Ramos (cell line): ENCODE results near the gene SRRD.

Experiments used
- in situ Hi-C: fragments of 300-500 bp; cut with MboI; formaldehyde crosslinking; loops from one replicate; pipeline ENCODE4 v1.14.3; 2022; ENCODE audit warnings: low sequenced_read_pairs; ENCODE audit not compliant: unreplicated experiment

Gene SRRD

GRCh38 chr22:26453216-26453615 is 30.5 kb upstream of the SRRD start:
- in situ Hi-C loops: no loop called here

- in situ Hi-C loops: no loop called here
Observed at GRCh38 chr22:26453812-26454500, 29.7 kb upstream of the SRRD start.

GRCh38 chr22:26457661-26458272 is 25.9 kb upstream of the SRRD start:
- in situ Hi-C loops: no loop called here

- in situ Hi-C loops: loop anchor here (10.0 kb wide), 1 partner anchor 65 kb away; no protein-coding TSS in a partner anchor
Observed at GRCh38 chr22:26460202-26460601, 23.5 kb upstream of the SRRD start.

- in situ Hi-C loops: loop anchor here (10.0 kb wide), 1 partner anchor 66 kb away; no protein-coding TSS in a partner anchor
Observed at GRCh38 chr22:26461188-26461810, 22.4 kb upstream of the SRRD start.

- in situ Hi-C loops: loop anchor here (10.0 kb wide), 1 partner anchor 67 kb away; no protein-coding TSS in a partner anchor
Observed at GRCh38 chr22:26462051-26462450, 21.6 kb upstream of the SRRD start.

GRCh38 chr22:26462641-26463040 is 21.0 kb upstream of the SRRD start:
- in situ Hi-C loops: loop anchor here (10.0 kb wide), 1 partner anchor 68 kb away; no protein-coding TSS in a partner anchor

- in situ Hi-C loops: loop anchor here (10.0 kb wide), 1 partner anchor 68 kb away; no protein-coding TSS in a partner anchor
Observed at GRCh38 chr22:26463101-26463661, 20.5 kb upstream of the SRRD start.

- in situ Hi-C loops: loop anchor here (10.0 kb wide), 1 partner anchor 69 kb away; no protein-coding TSS in a partner anchor
Observed at GRCh38 chr22:26463688-26464087, 20.0 kb upstream of the SRRD start.

GRCh38 chr22:26464312-26464711 is 19.4 kb upstream of the SRRD start:
- in situ Hi-C loops: loop anchor here (10.0 kb wide), 1 partner anchor 70 kb away; no protein-coding TSS in a partner anchor

- in situ Hi-C loops: loop anchor here (10.0 kb wide), 1 partner anchor 71 kb away; no protein-coding TSS in a partner anchor
Observed at GRCh38 chr22:26466196-26466595, 17.5 kb upstream of the SRRD start.

- in situ Hi-C loops: no loop called here
Observed at GRCh38 chr22:26470807-26471206, 12.9 kb upstream of the SRRD start.

- in situ Hi-C loops: no loop called here
Observed at GRCh38 chr22:26471522-26471921, 12.2 kb upstream of the SRRD start.

- in situ Hi-C loops: no loop called here
Observed at GRCh38 chr22:26474682-26475081, 9.0 kb upstream of the SRRD start.

- in situ Hi-C loops: no loop called here
Observed at GRCh38 chr22:26476705-26477340, 6.9 kb upstream of the SRRD start.

GRCh38 chr22:26477341-26477731 is 6.3 kb upstream of the SRRD start:
- in situ Hi-C loops: no loop called here

GRCh38 chr22:26479043-26479791 is 4.5 kb upstream of the SRRD start:
- in situ Hi-C loops: no loop called here

- in situ Hi-C loops: no loop called here
Observed at GRCh38 chr22:26479792-26480610, 3.7 kb upstream of the SRRD start.

GRCh38 chr22:26480611-26480932 is 3.1 kb upstream of the SRRD start:
- in situ Hi-C loops: no loop called here
